Lung (tissue), 12 donors: ENCODE data around the gene TGM2. TPM values are rescaled to one million over a fixed set of nuclear protein-coding genes. Genes with fewer than 3 reads are reported as not detected.
A peak's percentile ranks its signal among the peaks of the same experiment; 100 is the strongest.

Source experiments
- ATAC-seq: fragments of 200-7000 bp; cut with Tn5 transposase; one replicate; pipeline ENCODE4 v1.9.1; 2020; ENCODE audit warnings: moderate number of reproducible peaks; ENCODE audit not compliant: insufficient read depth, low FRiP score
- DNase-seq, 3 donors: peaks; one replicate each; pipeline ENCODE4 v3.0.0-alpha.2; 2013 to 2017
- H3K27ac ChIP-seq, 2 donors: one replicate each; pipeline ENCODE4 v1.5.1; 2013; ENCODE audit warnings: mild to moderate bottlenecking in 2 of 2, moderate library complexity in 2 of 2, control low read depth in 1 of 2, inconsistent platforms in 1 of 2, low read depth in 1 of 2, low read length in 1 of 2
- H3K27me3 ChIP-seq, 3 donors: one replicate each; pipeline ENCODE4 v1.5.1; 2013; ENCODE audit warnings: low read length in 2 of 3; ENCODE audit not compliant: control insufficient read depth in 3 of 3, insufficient read depth in 3 of 3
- H3K36me3 ChIP-seq, 4 donors: one replicate each; pipeline ENCODE4 v1.5.1; 2013; ENCODE audit warnings: low read length in 4 of 4, mild to moderate bottlenecking in 1 of 4, moderate library complexity in 1 of 4; ENCODE audit not compliant: control insufficient read depth in 4 of 4, insufficient read depth in 4 of 4
- H3K4me1 ChIP-seq, 5 donors: one replicate each; pipeline ENCODE4 v1.5.1; 2013; ENCODE audit warnings: low read length in 5 of 5, mild to moderate bottlenecking in 2 of 5, moderate library complexity in 1 of 5; ENCODE audit not compliant: control insufficient read depth in 5 of 5, insufficient read depth in 5 of 5
- H3K4me3 ChIP-seq: one replicate; pipeline ENCODE4 v1.5.1; 2013; ENCODE audit warnings: mild to moderate bottlenecking, control low read depth, moderate library complexity
- H3K9ac ChIP-seq, 2 donors: one replicate each; pipeline ENCODE4 v1.5.1; 2013; ENCODE audit warnings: low read length in 2 of 2, control low read depth in 1 of 2; ENCODE audit not compliant: insufficient read depth in 1 of 2
- H3K9me3 ChIP-seq, 4 donors: one replicate each; pipeline ENCODE4 v1.5.1; 2013; ENCODE audit warnings: low read length in 3 of 4, mild to moderate bottlenecking in 1 of 4, moderate library complexity in 1 of 4; ENCODE audit not compliant: control insufficient read depth in 4 of 4, insufficient read depth in 3 of 4
- WGBS, 2 donors: extraction: QIAGEN DNeasy Blood & Tissue Kit; methylation state at CpG; one replicate each; pipeline ENCODE4 v1.1.7; 2013; 5-methylcytosine and 5-hydroxymethylcytosine counted together
- polyA plus RNA-seq, 2 donors: library from polyadenylated mRNA; stranded (reverse); fragments of 200-250 nt; gene quantifications; one replicate each; pipeline ENCODE4 v1.2.1, GENCODE V29; 2013
- total RNA-seq, 2 donors: library from RNA; depleted of rRNA in 1 of 2; stranded (reverse); fragments of >200 nt in 1 of 2; gene quantifications; one replicate each; pipeline ENCODE4 v1.2.1, GENCODE V29; 2014 to 2021
- TF ChIP-seq, protein P1 (sequence below): IDR thresholded peaks from 2 replicates; pipeline ENCODE4 v1.5.1; 2012; ENCODE audit warnings: mild to moderate bottlenecking; ENCODE audit errors: control extremely low read depth, extremely low read depth
- donor health status: control.
- donor health status: control.
- donor health status: Bipolar disorder and iron deficiency.
- donor health status: healthy.
- donor health status: DM: yes; HTN: yes; CAD: no.

Gene TGM2
- total and polyA plus RNA-seq, 4 donors: 85.0 to 476 (median 325) TPM

DNA sequence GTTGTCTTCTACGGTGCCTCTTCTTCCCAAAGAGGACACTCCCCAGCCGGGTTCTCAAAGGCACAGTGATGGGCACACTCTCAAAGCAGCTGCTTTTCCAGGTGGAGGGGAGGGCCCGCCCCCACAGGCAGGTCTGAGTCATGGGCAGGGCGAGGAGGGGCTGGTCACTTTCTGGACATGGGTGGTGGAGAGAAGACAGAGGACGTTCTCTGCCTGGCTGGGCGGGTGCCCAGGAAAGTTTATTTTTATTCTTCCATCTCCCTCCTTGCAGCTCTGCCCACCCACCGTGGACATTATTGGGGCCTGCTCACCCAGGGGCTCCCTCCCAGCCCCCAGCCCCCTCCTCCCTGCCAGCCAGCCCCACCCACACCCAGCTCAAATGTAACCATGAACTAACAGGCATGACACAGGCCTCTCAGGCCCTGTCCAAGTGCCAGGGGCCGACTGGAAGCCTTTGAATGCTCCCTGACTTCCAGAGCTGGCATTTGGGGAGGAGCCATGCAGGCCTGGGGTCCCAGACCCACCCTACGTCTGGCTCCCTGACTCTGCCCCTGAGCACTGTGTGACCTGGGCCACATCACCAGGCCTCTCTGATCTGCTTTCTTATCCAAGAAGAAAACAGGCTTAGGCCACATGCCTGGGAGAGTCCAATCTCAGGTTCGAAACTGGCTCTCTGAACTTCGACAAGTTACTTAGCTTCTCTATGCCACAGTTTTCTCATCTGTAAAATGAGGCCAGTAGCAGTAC, 8.0 kb downstream of the TGM2 start:
- TF ChIP-seq, protein P1, sequence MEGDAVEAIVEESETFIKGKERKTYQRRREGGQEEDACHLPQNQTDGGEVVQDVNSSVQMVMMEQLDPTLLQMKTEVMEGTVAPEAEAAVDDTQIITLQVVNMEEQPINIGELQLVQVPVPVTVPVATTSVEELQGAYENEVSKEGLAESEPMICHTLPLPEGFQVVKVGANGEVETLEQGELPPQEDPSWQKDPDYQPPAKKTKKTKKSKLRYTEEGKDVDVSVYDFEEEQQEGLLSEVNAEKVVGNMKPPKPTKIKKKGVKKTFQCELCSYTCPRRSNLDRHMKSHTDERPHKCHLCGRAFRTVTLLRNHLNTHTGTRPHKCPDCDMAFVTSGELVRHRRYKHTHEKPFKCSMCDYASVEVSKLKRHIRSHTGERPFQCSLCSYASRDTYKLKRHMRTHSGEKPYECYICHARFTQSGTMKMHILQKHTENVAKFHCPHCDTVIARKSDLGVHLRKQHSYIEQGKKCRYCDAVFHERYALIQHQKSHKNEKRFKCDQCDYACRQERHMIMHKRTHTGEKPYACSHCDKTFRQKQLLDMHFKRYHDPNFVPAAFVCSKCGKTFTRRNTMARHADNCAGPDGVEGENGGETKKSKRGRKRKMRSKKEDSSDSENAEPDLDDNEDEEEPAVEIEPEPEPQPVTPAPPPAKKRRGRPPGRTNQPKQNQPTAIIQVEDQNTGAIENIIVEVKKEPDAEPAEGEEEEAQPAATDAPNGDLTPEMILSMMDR: no peak
- no peak overlapping the region for H3K9ac ChIP-seq
- H3K4me1 ChIP-seq: peaks cover 13 to 48% (median 26%) of the 10 kb centered on the region in 5 donors
- no peak overlapping the region for H3K4me3 ChIP-seq
- no peak for DNase-seq
- H3K27me3 ChIP-seq: no peaks in the 10 kb centered on the region
- 59 to 79% methylated on average over 11 of the region's 11 CpGs for WGBS, 2 donors
- peak overlapping the region; percentile 70 to 89 for H3K27ac ChIP-seq
- ATAC-seq: no peak
- no peaks in the 10 kb centered on the region for H3K9me3 ChIP-seq
- peaks cover 0 to 20% (median 9%) of the 10 kb centered on the region in 4 donors for H3K36me3 ChIP-seq

DNA sequence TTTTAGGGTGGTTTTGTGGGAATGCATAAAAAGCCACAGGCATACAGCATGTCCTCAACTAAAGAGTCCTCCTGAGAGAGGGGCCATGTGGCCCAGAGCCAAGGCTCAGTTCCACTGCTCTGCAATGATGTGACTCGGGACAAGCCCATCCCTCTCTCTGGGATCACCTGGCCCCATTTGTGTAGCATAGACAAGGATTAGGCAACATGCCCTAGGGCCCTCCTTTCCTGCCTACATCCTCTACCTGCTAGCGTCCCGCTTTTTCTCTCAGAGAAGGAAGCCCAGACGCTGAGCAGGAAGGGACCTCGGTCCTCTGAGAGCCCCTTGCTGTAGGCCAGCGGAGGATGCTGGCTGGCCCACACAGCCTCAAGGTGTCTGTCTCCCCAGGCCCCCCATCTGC, 8.8 kb downstream of the TGM2 start:
- H3K27me3 ChIP-seq: no peaks in the 10 kb centered on the region
- H3K36me3 ChIP-seq: peaks cover 0 to 20% (median 10%) of the 10 kb centered on the region in 4 donors
- H3K9me3 ChIP-seq: no peaks in the 10 kb centered on the region
- ATAC-seq: no peak
- no peak for DNase-seq
- WGBS, 2 donors: 78 to 86% methylated on average over 6 of the region's 6 CpGs
- TF ChIP-seq, protein P1: no peak
- peak overlapping the region; percentile 70 to 80 for H3K27ac ChIP-seq
- no peak overlapping the region for H3K4me3 ChIP-seq
- H3K9ac ChIP-seq: no peak overlapping the region
- H3K4me1 ChIP-seq: peaks cover 19 to 56% (median 34%) of the 10 kb centered on the region in 5 donors

GRCh38 chr20:38155811-38156210, 9.3 kb downstream of the TGM2 start:
- DNase-seq (no peak), ATAC-seq (no peak)
- Histone ChIP-seq H3K9ac (no peak overlapping the region), H3K9me3 (no peaks in the 10 kb centered on the region), H3K36me3 (peaks cover 0 to 18% (median 10%) of the 10 kb centered on the region in 4 donors), H3K27ac (peak overlapping the region; percentile 33 to 80), H3K27me3 (no peaks in the 10 kb centered on the region), H3K4me3 (no peak overlapping the region), H3K4me1 (peaks cover 22 to 57% (median 32%) of the 10 kb centered on the region in 5 donors)
- TF ChIP-seq, protein P1: no peak
- WGBS, 2 donors: 88 to 94% methylated on average over 13 of the region's 13 CpGs

- peaks cover 14 to 25% (median 18%) of the 10 kb centered on the region in 4 donors for H3K36me3 ChIP-seq
- TF ChIP-seq, protein P1: no peak
- no peak overlapping the region for H3K4me3 ChIP-seq
- no peak for ATAC-seq
- DNase-seq: no peak
- no peak overlapping the region for H3K9ac ChIP-seq
- 82 to 89% methylated on average over 5 of the region's 5 CpGs for WGBS, 2 donors
- no peaks in the 10 kb centered on the region for H3K27me3 ChIP-seq
- no peaks in the 10 kb centered on the region for H3K9me3 ChIP-seq
- H3K27ac ChIP-seq: peak overlapping the region; percentile 69 to 92
- peaks cover 17 to 41% (median 26%) of the 10 kb centered on the region in 5 donors for H3K4me1 ChIP-seq
Measured at GRCh38 chr20:38153401-38153800, 11.7 kb downstream of the TGM2 start.
